ENCODE data around the gene GIPC2. TPM values are rescaled to one million over a fixed set of nuclear protein-coding genes. Genes with fewer than 3 reads are reported as not detected.

The GIPC2 gene
- total and polyA plus RNA-seq, 2 of the 4 experiments (the other 2 are of a cell fraction) = 0.07 to 0.18 TPM

DNA sequence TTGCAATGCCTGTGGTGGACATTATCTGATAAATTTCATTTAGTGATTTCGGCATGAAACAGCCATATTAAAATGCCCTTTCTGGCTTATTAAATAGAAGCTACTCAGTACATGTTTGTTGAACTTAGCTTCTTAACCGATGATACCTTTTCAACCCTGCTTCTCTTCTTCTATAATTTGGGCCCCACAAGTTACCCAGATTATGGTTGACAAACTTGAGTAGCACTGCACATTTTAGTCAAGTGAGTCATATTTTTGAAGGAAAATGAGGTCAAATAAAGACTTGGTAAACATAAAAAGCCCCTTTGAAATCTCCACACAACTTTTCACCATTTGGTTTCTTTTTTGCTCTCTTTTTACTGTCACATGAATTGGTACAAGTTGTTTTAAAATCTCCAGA is 33.8 kb downstream of the GIPC2 start:
- CTCF ChIA-PET = no interaction called here
- dilution Hi-C loops (cut with HindIII; ENCODE audit: low sequenced_read_pairs, unreplicated experiment) = no loop called here
- H3K27ac ChIP-seq (ENCODE audit: insufficient read depth, low read length) = no peak overlapping the region

More for the DNA sequence above, 33.8 kb downstream of the GIPC2 start:
- BruUV-seq (replicated peaks) = no TSS peak
- no peak overlapping the region for H3K56ac ChIP-seq (ENCODE audit: extremely low read depth, insufficient read depth, low read length)
- peak; percentile 37 for DNase-seq
- H4K5ac ChIP-seq (ENCODE audit: low read depth, low read length) = no peak overlapping the region; the same call in 1 of the 2 replicates
- no peak overlapping the region; the same call in 1 of the 2 replicates for H3K4me2 ChIP-seq (ENCODE audit: low read depth, low read length)
- H2AK5ac ChIP-seq (ENCODE audit: low read depth, low read length) = 0 out of 2 replicates have a peak overlapping the region, but pooled peaks have one; percentile 20
- H2BK5ac ChIP-seq (ENCODE audit: low read depth, low read length, poor library complexity, severe bottlenecking) = peak overlapping the region; percentile 23
- H3K4me3 ChIP-seq (ENCODE audit: insufficient read depth, low read depth, low read length) = no peak overlapping the region
- WGBS, 2 experiments (ENCODE audit: extremely low coverage in 2 of 2, insufficient read length in 1 of 2) = no CpG with 5 or more reads among the region's 2 CpGs
- no peak overlapping the region for H2AFZ ChIP-seq (replicated peaks; ENCODE audit: low read length, poor library complexity)
- H4K8ac ChIP-seq (ENCODE audit: low read depth in 2 of 2, low read length in 2 of 2) = no peak overlapping the region
- no peaks in the 10 kb centered on the region for H3K9me3 ChIP-seq (ENCODE audit: control insufficient read depth, insufficient read depth, low read length)
- H3K18ac ChIP-seq (ENCODE audit: low read depth, low read length) = no peak overlapping the region
- H3K4ac ChIP-seq (ENCODE audit: low read depth, low read length) = 0 out of 2 replicates have a peak overlapping the region, but pooled peaks have one; percentile 5
- H2BK20ac ChIP-seq (ENCODE audit: low read depth, low read length) = 0 out of 2 replicates have a peak overlapping the region, but pooled peaks have one; percentile 20
- H2AK9ac ChIP-seq (replicated peaks; ENCODE audit: low read depth, low read length, poor library complexity) = no peak overlapping the region
- peak; percentile 46 for ATAC-seq (ENCODE audit: low read depth)
- 0 out of 2 replicates have a peak overlapping the region, but pooled peaks have one; percentile 38 for H2BK120ac ChIP-seq (ENCODE audit: low read depth, low read length)
- POLR2A ChIA-PET (ENCODE audit: unreplicated experiment) = no interaction called here
- H3K4me1 ChIP-seq (ENCODE audit: control insufficient read depth, insufficient read depth, low read length) = peaks cover 2% of the 10 kb centered on the region; the same call in 1 of the 2 replicates
- H3K9ac ChIP-seq (ENCODE audit: low read depth, low read length) = no peak overlapping the region
- no peak overlapping the region for H4K91ac ChIP-seq (ENCODE audit: insufficient read depth, low read depth, low read length)
- no peaks in the 10 kb centered on the region for H3K27me3 ChIP-seq (ENCODE audit: control insufficient read depth, insufficient read depth, low read length)
- H2BK15ac ChIP-seq (ENCODE audit: low read depth, low read length) = peak overlapping the region; percentile 48; the same call in 1 of the 3 replicates
- H3K14ac ChIP-seq (replicated peaks; ENCODE audit: low read depth, low read length) = 0 out of 2 replicates have a peak overlapping the region, but pooled peaks have one; percentile 27
- peaks cover 3% of the 10 kb centered on the region; the same call in 1 of the 2 replicates for H3K9me1 ChIP-seq (ENCODE audit: insufficient read depth, low read length)
- H4K20me1 ChIP-seq (ENCODE audit: insufficient read depth, low read length) = no peaks in the 10 kb centered on the region
- TF ChIP-seq RFX5 (IDR thresholded peaks at IDR 0.05; ENCODE audit: low read depth, low read length) = no peak
- TF ChIP-seq, protein P1, sequence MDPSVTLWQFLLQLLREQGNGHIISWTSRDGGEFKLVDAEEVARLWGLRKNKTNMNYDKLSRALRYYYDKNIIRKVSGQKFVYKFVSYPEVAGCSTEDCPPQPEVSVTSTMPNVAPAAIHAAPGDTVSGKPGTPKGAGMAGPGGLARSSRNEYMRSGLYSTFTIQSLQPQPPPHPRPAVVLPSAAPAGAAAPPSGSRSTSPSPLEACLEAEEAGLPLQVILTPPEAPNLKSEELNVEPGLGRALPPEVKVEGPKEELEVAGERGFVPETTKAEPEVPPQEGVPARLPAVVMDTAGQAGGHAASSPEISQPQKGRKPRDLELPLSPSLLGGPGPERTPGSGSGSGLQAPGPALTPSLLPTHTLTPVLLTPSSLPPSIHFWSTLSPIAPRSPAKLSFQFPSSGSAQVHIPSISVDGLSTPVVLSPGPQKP (IDR thresholded peaks at IDR 0.05; ENCODE audit: borderline replicate concordance, low read depth, low read length) = no peak
- TF ChIP-seq NFE2L2 (IDR thresholded peaks at IDR 0.05; ENCODE audit: low read depth, low read length) = no peak
- no peak for TF ChIP-seq SMC3 (IDR thresholded peaks at IDR 0.05; ENCODE audit: low read depth, low read length)
- no peak for TF ChIP-seq MAZ (IDR thresholded peaks at IDR 0.05; ENCODE audit: borderline replicate concordance, low read depth, low read length)
- TF ChIP-seq FOS (IDR thresholded peaks at IDR 0.05; ENCODE audit: low read depth, low read length) = no peak
- TF ChIP-seq RAD21 (IDR thresholded peaks at IDR 0.05; ENCODE audit: low read length) = no peak
- no peak for TF ChIP-seq POLR2A (IDR thresholded peaks at IDR 0.05; ENCODE audit: low read depth, low read length)
- no peak for TF ChIP-seq CHD1 (IDR thresholded peaks at IDR 0.05; ENCODE audit: low read depth, low read length)
- TF ChIP-seq, protein P2, sequence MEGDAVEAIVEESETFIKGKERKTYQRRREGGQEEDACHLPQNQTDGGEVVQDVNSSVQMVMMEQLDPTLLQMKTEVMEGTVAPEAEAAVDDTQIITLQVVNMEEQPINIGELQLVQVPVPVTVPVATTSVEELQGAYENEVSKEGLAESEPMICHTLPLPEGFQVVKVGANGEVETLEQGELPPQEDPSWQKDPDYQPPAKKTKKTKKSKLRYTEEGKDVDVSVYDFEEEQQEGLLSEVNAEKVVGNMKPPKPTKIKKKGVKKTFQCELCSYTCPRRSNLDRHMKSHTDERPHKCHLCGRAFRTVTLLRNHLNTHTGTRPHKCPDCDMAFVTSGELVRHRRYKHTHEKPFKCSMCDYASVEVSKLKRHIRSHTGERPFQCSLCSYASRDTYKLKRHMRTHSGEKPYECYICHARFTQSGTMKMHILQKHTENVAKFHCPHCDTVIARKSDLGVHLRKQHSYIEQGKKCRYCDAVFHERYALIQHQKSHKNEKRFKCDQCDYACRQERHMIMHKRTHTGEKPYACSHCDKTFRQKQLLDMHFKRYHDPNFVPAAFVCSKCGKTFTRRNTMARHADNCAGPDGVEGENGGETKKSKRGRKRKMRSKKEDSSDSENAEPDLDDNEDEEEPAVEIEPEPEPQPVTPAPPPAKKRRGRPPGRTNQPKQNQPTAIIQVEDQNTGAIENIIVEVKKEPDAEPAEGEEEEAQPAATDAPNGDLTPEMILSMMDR (conservative IDR thresholded peaks at IDR 0.05; ENCODE audit: low read depth, low read length) = no peak
- no peak for TF ChIP-seq MXI1 (IDR thresholded peaks at IDR 0.05; ENCODE audit: borderline replicate concordance, low read depth, low read length)
- TF ChIP-seq BHLHE40 (IDR thresholded peaks at IDR 0.05; ENCODE audit: low read depth, low read length) = no peak
- no peak for TF ChIP-seq RCOR1 (IDR thresholded peaks at IDR 0.05; ENCODE audit: insufficient replicate concordance, low read length)
- no peaks in the 10 kb centered on the region for H3K36me3 ChIP-seq (ENCODE audit: control insufficient read depth, insufficient read depth, low read length)
- intact Hi-C loops (cut with micrococcal nuclease) (no loop called here), in situ Hi-C loops (cut with MboI; ENCODE audit: low sequenced_read_pairs) (no loop called here)
- no peak overlapping the region for H3K23ac ChIP-seq (ENCODE audit: low read depth, low read length)
- no peaks in the 10 kb centered on the region for H3K79me1 ChIP-seq (ENCODE audit: low read depth in 1 of 2, low read length in 2 of 2)

Data from IMR-90 (cell line).